ENCODE results near the gene ZYG11B. TPM values are rescaled to one million over a fixed set of nuclear protein-coding genes. Genes with fewer than 3 reads are reported as not detected.

Gene ZYG11B
- total and polyA plus RNA-seq, 2 donors (not counting 1 experiment from before 2014, with no cell fraction given), result 3.6 to 22.3 TPM

DNA sequence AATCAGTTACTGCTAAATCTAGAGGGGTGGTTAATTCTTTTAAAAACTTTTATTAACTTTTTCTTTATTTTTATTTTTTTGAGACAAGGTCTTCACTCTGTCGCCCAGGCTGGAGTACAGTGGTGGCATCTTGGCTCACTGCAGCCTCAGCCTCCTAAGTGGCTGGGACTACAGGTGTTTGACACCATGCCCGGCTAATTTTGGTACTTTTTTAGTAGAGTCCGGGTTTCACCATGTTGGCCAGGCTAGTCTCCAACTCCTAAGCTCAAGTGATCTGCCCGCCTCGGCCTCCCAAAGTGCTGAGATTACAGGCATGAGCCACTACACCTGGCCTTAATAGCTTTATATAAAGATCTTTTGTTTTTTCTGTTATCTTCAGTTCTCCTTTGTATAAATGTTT lies 11.9 kb downstream of the ZYG11B start:
- POLR2A ChIA-PET, result interaction anchor here (0.6 kb wide), 1 partner anchor 49 kb away, joined by 4 read pairs; no protein-coding TSS in a partner anchor
- intact Hi-C loops (cut with micrococcal nuclease), result no loop called here
- Histone ChIP-seq H3K9me3 (ENCODE audit: control extremely low read depth in 1 of 3, control insufficient read depth in 2 of 3, insufficient read depth in 1 of 3, low read length in 2 of 3) (peaks cover 0 to 6% (median 0%) of the 10 kb centered on the region in 3 donors), H2AFZ (ENCODE audit: insufficient read depth, low read depth, low read length, poor library complexity, severe bottlenecking) (no peak overlapping the region), H3K79me2 (ENCODE audit: control insufficient read depth, insufficient read depth, low read length) (peaks cover 42% of the 10 kb centered on the region), H3K9ac (ENCODE audit: low read length) (no peak overlapping the region), H3K27ac (ENCODE audit: low read length in 2 of 2) (no peak overlapping the region), H3K4me2 (replicated peaks; ENCODE audit: low read depth, low read length, poor library complexity, severe bottlenecking) (no peak overlapping the region), H3K4me3 (ENCODE audit: control extremely low read depth in 1 of 5, extremely low read depth in 1 of 5, insufficient read depth in 1 of 5, low read depth in 2 of 5, low read length in 4 of 5) (no peak overlapping the region), H4K20me1 (ENCODE audit: control insufficient read depth, insufficient read depth, low read length, poor library complexity, severe bottlenecking) (peaks cover 6% of the 10 kb centered on the region), H3K27me3 (replicated peaks in 1 of 4; ENCODE audit: control extremely low read depth in 1 of 4, control insufficient read depth in 3 of 4, insufficient read depth in 4 of 4, low read length in 3 of 4) (no peaks in the 10 kb centered on the region), H3K4me1 (ENCODE audit: control insufficient read depth in 2 of 2, insufficient read depth in 2 of 2, low read length in 2 of 2) (no peaks in the 10 kb centered on the region), H3K36me3 (replicated peaks in 1 of 2; ENCODE audit: control extremely low read depth in 1 of 2, control insufficient read depth in 1 of 2, extremely low read depth in 1 of 2, insufficient read depth in 2 of 2, low read length in 1 of 2) (no peaks in the 10 kb centered on the region)
- no peak overlapping the region for H3K27ac Mint-ChIP-seq
- no peak for ATAC-seq (ENCODE audit: low read depth)
- WGBS (ENCODE audit: insufficient coverage), result 100% methylated on average over 3 of the region's 5 CpGs
- TF ChIP-seq CTCF (IDR thresholded peaks at IDR 0.05) (no peak), EZH2 (IDR thresholded peaks at IDR 0.05; ENCODE audit: borderline replicate concordance, insufficient read depth, low read depth, low read length, poor library complexity, severe bottlenecking) (no peak)
- no peaks in the 10 kb centered on the region for H3K27me3 Mint-ChIP-seq
- CTCF ChIA-PET, result interaction anchor here (0.9 to 1.1 kb wide), 3 partner anchors 9 to 11 kb away, joined by 3 to 4 read pairs (median 3); no protein-coding TSS in a partner anchor
- H3K4me3 Mint-ChIP-seq, result no peak overlapping the region
- DNase-seq, result no peak
- peaks cover 13% of the 10 kb centered on the region for H3K4me1 Mint-ChIP-seq
- no peaks in the 10 kb centered on the region for H3K9me3 Mint-ChIP-seq (ENCODE audit: insufficient read depth)

GRCh38 chr1:52738893-52739292 lies 12.6 kb downstream of the ZYG11B start:
- Mint-ChIP-seq H3K4me3 (no peak overlapping the region), H3K9me3 (ENCODE audit: insufficient read depth) (no peaks in the 10 kb centered on the region), H3K4me1 (peaks cover 11% of the 10 kb centered on the region), H3K27me3 (no peaks in the 10 kb centered on the region), H3K27ac (no peak overlapping the region)
- Histone ChIP-seq H3K4me2 (replicated peaks; ENCODE audit: low read depth, low read length, poor library complexity, severe bottlenecking) (no peak overlapping the region), H3K27ac (ENCODE audit: low read length in 2 of 2) (no peak overlapping the region), H4K20me1 (ENCODE audit: control insufficient read depth, insufficient read depth, low read length, poor library complexity, severe bottlenecking) (peaks cover 6% of the 10 kb centered on the region), H3K9me3 (ENCODE audit: control extremely low read depth in 1 of 3, control insufficient read depth in 2 of 3, insufficient read depth in 1 of 3, low read length in 2 of 3) (peaks cover 0 to 6% (median 0%) of the 10 kb centered on the region in 3 donors), H3K9ac (ENCODE audit: low read length) (no peak overlapping the region), H3K79me2 (ENCODE audit: control insufficient read depth, insufficient read depth, low read length) (peaks cover 40% of the 10 kb centered on the region), H3K4me1 (ENCODE audit: control insufficient read depth in 2 of 2, insufficient read depth in 2 of 2, low read length in 2 of 2) (no peaks in the 10 kb centered on the region), H3K4me3 (ENCODE audit: control extremely low read depth in 1 of 5, extremely low read depth in 1 of 5, insufficient read depth in 1 of 5, low read depth in 2 of 5, low read length in 4 of 5) (no peak overlapping the region), H3K27me3 (replicated peaks in 1 of 4; ENCODE audit: control extremely low read depth in 1 of 4, control insufficient read depth in 3 of 4, insufficient read depth in 4 of 4, low read length in 3 of 4) (no peaks in the 10 kb centered on the region), H2AFZ (ENCODE audit: insufficient read depth, low read depth, low read length, poor library complexity, severe bottlenecking) (no peak overlapping the region), H3K36me3 (replicated peaks in 1 of 2; ENCODE audit: control extremely low read depth in 1 of 2, control insufficient read depth in 1 of 2, extremely low read depth in 1 of 2, insufficient read depth in 2 of 2, low read length in 1 of 2) (no peaks in the 10 kb centered on the region)
- intact Hi-C loops (cut with micrococcal nuclease), result no loop called here
- ChIA-PET CTCF (no interaction called here), POLR2A (interaction anchor here (0.6 to 0.7 kb wide), 2 partner anchors 49 to 1367 kb away, joined by 3 to 4 read pairs; no protein-coding TSS in a partner anchor)
- 98% methylated on average over 7 of the region's 10 CpGs for WGBS (ENCODE audit: insufficient coverage)
- ATAC-seq (ENCODE audit: low read depth) (no peak), DNase-seq (no peak)
- no peak for TF ChIP-seq EZH2 (IDR thresholded peaks at IDR 0.05; ENCODE audit: borderline replicate concordance, insufficient read depth, low read depth, low read length, poor library complexity, severe bottlenecking)
- TF ChIP-seq CTCF (IDR thresholded peaks at IDR 0.05), result no peak
